AG04449 (cell line): Measurements from ENCODE around the gene RRBP1.

Experiments
- CTCF ChIA-PET: fragments of 350-600 bp; formaldehyde crosslinking; extraction: SDS; loops from one replicate; lab custom pipeline; 2021; ENCODE audit warnings: antibody characterized with exemption; lab: Yijun Ruan, JAX
- POLR2A ChIA-PET: fragments of 400-600, 350-600 bp; formaldehyde crosslinking; extraction: SDS; loops from one replicate; lab custom pipeline; 2020; ENCODE audit warnings: antibody characterized with exemption, inconsistent platforms; lab: Yijun Ruan, JAX
- DNase-seq: peaks from one replicate; pipeline ENCODE4 v3.0.0-alpha.2; 2010; ENCODE audit warnings: low read depth, low spot score
- H3K4me3 ChIP-seq: 2 replicates; pipeline ENCODE4 v1.5.1; 2011; ENCODE audit warnings: low read depth, mild to moderate bottlenecking, control low read depth, low read length
- CTCF ChIP-seq: IDR thresholded peaks from one replicate; pipeline ENCODE4 v1.5.1; 2011; ENCODE audit warnings: mild to moderate bottlenecking, moderate library complexity, low read length, control low read depth, inconsistent platforms; ENCODE audit not compliant: insufficient read depth; ENCODE audit errors: missing control alignments

RRBP1 gene

GRCh38 chr20:17653835-17654648 is 28.0 kb downstream of the RRBP1 start:
- no peak overlapping the region for H3K4me3 ChIP-seq
- ChIA-PET CTCF (interaction anchor here (0.8 to 11.4 kb wide), 20 partner anchors 7 to 342 kb away, joined by 3 to 124 read pairs (median 4); partner anchors contain the start of gene RRBP1), POLR2A (no interaction called here)
- TF ChIP-seq CTCF: no peak
- DNase-seq: no peak

GRCh38 chr20:17652411-17652810 is 29.6 kb downstream of the RRBP1 start:
- no peak for TF ChIP-seq CTCF
- POLR2A ChIA-PET: no interaction called here
- CTCF ChIA-PET: interaction anchor here (1.5 to 11.4 kb wide), 3 partner anchors 147 to 286 kb away, joined by 5 to 124 read pairs (median 27); no protein-coding TSS in a partner anchor
- no peak for DNase-seq
- no peak overlapping the region for H3K4me3 ChIP-seq

- ChIA-PET POLR2A (interaction anchor here (0.8 kb wide), 1 partner anchor 157 kb away, joined by 3 read pairs; no protein-coding TSS in a partner anchor), CTCF (interaction anchor here (1.0 to 11.4 kb wide), 3 partner anchors 16 to 246 kb away, joined by 3 to 124 read pairs (median 27); no protein-coding TSS in a partner anchor)
- no peak overlapping the region for H3K4me3 ChIP-seq
- no peak for DNase-seq
- TF ChIP-seq CTCF: no peak
These were observed 30.2 kb downstream of the RRBP1 start for GRCh38 chr20:17651760-17652388.

DNA sequence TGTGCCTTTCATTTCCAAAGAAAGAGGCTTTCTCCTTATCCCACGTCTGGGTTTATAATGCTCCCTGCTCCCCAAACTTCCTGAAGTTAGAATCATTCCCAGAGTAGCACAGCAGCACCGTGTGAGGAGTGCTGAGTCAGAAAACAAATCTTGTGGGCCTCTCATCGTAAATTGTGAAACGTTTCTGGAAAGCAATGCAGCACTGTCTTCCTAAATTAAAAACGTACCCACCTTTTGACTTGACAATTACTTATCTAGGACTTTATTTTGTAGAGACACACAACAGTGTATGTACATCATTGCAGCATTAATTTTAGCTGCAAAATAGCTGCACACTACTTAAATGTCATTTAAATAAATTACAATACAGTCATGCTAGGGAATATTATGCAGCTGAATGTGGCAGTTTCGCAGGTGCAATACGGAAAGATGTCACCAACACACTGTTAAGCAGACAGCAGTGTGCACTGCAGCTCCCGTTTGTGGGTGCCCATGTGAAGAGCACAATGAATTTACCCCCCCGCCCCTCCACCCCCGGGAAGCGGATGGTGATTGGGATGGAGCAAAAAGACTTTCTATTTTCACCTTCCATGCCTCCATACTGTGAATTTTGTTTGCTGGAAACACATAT is 30.8 kb downstream of the RRBP1 start:
- TF ChIP-seq CTCF: no peak
- no peak for DNase-seq
- ChIA-PET POLR2A (interaction anchor here (0.8 kb wide), 1 partner anchor 158 kb away, joined by 3 read pairs; no protein-coding TSS in a partner anchor), CTCF (interaction anchor here (0.7 to 11.4 kb wide), 7 partner anchors 13 to 307 kb away, joined by 3 to 124 read pairs (median 3); no protein-coding TSS in a partner anchor)
- no peak overlapping the region for H3K4me3 ChIP-seq

GRCh38 chr20:17650301-17651128 is 31.5 kb downstream of the RRBP1 start:
- H3K4me3 ChIP-seq: no peak overlapping the region
- no peak for TF ChIP-seq CTCF
- DNase-seq: no peak
- POLR2A ChIA-PET: no interaction called here
- CTCF ChIA-PET: interaction anchor here (0.6 to 11.4 kb wide), 13 partner anchors 8 to 308 kb away, joined by 3 to 124 read pairs (median 4); partner anchors contain the start of gene BFSP1
